GM12872 (cell line): Measurements from ENCODE around the gene TMPO.
A peak's percentile ranks its signal among the peaks of the same experiment; 100 is the strongest.

Source experiments
- CTCF ChIP-seq: IDR thresholded peaks from 3 replicates; pipeline ENCODE4 v1.5.1; 2011; ENCODE audit warnings: low read depth, mild to moderate bottlenecking, low read length, moderate library complexity; ENCODE audit not compliant: insufficient read depth

Gene TMPO

DNA sequence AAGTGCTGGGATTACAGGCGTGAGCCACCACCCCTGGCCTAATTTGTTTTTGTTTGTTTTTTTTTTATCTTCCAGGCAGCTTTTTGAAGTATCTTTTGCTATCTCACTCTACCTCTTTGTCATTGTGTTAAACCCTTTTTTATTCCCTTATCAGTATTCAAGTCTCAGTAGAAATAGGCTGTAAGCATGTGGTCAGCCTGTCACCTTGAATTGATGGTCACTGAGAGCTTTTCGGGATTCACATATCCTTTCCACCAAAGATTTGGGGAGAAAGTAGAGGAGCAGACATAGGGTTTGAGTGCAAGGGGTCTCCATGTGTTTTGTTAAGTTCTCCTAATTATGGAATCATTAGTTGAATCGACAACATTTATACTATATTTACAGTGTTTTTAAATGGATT, 36.4 kb downstream of the TMPO start:
- TF ChIP-seq CTCF = no peak

DNA sequence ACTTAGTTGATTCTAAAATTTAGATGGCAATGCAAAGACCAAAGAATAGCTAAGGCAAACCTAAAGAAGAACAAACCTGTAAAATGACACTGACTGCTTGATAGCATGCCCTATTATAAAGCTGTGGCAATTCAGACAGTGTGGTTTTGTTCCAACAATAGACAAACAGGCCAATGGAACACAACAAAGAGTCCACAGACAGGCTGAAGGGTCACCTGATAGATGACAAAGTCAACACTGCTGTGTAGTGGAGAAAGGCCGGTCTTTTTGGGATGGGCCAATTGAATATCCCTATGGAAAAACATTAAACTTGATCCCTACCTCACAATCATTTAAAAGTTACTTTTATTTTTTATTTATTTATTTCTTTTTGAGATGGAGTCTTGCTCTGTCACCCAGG, 44.3 kb downstream of the TMPO start:
- TF ChIP-seq CTCF = no peak

DNA sequence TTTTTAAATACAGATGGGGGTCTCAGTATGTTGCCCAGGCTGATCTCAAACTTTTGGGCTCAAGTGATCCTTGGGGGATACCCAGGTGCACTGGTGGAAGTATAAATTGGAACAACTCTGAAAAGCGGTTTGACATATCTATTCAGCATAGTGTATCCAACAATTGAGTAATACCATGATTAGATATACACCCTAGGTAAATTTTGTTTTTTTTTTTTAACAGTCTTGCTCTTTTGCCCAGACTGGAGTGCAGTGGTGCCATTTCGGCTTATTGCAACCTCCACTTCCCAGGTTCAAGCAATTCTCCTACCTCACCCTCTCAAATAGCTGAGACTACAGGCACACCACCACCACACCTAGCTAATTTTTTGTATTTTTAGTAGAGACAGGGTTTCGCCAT, 46.5 kb downstream of the TMPO start:
- no peak for TF ChIP-seq CTCF

GRCh38 chr12:98572010-98572409, 56.6 kb downstream of the TMPO start:
- TF ChIP-seq CTCF = peak; percentile 54; the same call in 2 of the 3 replicates

DNA sequence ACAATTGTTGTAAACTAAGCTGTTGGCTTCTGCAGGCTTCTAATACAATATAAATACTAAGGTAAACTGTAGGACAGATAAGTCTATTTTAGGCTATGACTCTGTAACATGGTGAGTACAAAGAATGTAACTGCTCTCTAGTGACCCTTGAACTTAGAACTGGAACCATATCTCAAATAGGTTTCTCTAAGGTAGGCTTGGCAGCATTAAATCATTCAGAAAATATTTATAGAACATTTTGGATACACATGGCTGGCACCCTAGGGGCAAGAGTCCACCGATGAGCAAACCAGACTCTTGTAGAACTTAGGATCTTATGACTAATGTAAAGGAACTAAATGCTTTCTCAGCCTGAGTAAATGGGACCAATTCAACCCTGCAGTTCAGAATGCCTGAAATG, 58.7 kb downstream of the TMPO start:
- TF ChIP-seq CTCF = no peak

DNA sequence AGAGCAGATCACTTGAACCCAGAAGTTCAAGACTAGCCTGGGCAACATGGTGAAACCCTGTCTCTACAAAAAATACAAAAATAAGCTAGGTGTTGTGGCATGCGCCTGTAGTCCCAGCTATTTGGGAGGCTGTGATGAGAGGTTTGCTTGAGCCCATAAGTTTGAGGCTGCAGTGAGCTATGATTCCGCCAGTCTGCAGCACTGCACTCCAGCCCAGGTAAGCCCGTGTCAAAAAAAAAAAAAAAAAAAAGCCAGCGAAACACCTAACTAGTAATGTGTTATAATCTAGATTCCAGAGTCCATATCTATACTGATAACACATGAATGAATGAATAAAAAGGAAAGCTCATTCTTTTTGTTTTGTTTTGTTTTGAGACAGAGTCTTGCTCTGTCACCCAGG, 59.6 kb downstream of the TMPO start:
- TF ChIP-seq CTCF = no peak

DNA sequence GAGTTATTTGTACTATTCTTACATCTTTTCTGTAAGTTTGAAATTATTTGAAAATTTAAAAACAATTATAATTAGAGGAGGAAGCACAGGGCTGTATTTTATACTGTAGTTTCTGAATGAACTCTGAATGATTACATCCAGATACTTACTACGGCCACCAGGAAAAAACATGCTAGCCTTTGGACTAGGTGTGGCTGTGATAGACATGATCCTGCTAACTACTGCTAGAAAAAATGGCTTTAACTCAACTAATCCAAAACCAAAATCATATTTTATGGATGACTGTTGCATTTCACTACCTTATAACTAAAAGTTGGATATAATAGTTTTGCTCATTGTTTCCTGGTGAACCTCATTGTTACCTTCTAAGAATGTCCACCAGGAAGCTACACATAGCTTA, 63.0 kb downstream of the TMPO start:
- TF ChIP-seq CTCF = no peak

GRCh38 chr12:98578821-98579220, 63.4 kb downstream of the TMPO start:
- no peak for TF ChIP-seq CTCF
